ENCODE measurements around the gene PPOX.

DNA sequence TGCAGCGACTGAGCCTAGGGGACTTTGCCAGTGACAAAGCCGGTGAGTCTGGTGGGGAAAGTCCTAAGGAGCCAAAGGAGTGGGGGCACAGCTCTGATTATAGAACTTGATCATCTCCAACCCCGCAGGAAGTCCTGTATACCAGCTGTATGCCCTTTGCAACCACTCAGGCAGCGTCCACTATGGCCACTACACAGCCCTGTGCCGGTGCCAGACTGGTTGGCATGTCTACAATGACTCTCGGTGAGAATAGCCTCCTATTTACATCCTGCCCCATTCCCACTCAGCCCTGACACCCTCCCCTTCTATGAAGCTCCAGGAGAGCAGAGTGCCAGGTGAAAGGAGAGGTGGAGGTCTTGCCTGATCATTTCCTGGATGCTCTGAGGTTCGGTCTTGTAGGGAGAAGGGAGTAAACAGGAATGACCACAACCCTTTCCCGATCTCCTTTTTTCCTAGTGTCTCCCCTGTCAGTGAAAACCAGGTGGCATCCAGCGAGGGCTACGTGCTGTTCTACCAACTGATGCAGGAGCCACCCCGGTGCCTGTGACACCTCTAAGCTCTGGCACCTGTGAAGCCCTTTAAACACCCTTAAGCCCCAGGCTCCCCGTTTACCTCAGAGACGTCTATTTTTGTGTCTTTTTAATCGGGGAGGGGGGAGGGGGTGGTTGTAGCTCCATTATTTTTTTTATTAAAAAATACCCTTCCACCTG lies 1.2 kb upstream of the PPOX start:
- TF ChIP-seq, protein P1, sequence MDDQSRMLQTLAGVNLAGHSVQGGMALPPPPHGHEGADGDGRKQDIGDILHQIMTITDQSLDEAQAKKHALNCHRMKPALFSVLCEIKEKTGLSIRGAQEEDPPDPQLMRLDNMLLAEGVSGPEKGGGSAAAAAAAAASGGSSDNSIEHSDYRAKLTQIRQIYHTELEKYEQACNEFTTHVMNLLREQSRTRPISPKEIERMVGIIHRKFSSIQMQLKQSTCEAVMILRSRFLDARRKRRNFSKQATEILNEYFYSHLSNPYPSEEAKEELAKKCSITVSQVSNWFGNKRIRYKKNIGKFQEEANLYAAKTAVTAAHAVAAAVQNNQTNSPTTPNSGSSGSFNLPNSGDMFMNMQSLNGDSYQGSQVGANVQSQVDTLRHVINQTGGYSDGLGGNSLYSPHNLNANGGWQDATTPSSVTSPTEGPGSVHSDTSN (IDR thresholded peaks at IDR 0.05), result no peak
- TF ChIP-seq SIN3A (IDR thresholded peaks at IDR 0.05; ENCODE audit: borderline replicate concordance, low read depth, low read length) (no peak), EP300 (IDR thresholded peaks at IDR 0.05; ENCODE audit: borderline replicate concordance in 1 of 2, low read depth in 1 of 2, low read length in 1 of 2) (no peak), RCOR1 (IDR thresholded peaks at IDR 0.05; ENCODE audit: low read length) (no peak), SMC3 (IDR thresholded peaks at IDR 0.05; ENCODE audit: low read depth, low read length) (no peak), TEAD4 (IDR thresholded peaks at IDR 0.05; ENCODE audit: borderline replicate concordance, insufficient read depth) (no peak), YY1 (IDR thresholded peaks at IDR 0.05; ENCODE audit: low read depth) (no peak), RAD21 (IDR thresholded peaks at IDR 0.05; ENCODE audit: low read length) (no peak), NRF1 (IDR thresholded peaks at IDR 0.05; ENCODE audit: low read depth, low read length) (no peak), POLR2AphosphoS5 (IDR thresholded peaks at IDR 0.05; ENCODE audit: low read depth, low read length) (no peak)
- TF ChIP-seq, protein P2, sequence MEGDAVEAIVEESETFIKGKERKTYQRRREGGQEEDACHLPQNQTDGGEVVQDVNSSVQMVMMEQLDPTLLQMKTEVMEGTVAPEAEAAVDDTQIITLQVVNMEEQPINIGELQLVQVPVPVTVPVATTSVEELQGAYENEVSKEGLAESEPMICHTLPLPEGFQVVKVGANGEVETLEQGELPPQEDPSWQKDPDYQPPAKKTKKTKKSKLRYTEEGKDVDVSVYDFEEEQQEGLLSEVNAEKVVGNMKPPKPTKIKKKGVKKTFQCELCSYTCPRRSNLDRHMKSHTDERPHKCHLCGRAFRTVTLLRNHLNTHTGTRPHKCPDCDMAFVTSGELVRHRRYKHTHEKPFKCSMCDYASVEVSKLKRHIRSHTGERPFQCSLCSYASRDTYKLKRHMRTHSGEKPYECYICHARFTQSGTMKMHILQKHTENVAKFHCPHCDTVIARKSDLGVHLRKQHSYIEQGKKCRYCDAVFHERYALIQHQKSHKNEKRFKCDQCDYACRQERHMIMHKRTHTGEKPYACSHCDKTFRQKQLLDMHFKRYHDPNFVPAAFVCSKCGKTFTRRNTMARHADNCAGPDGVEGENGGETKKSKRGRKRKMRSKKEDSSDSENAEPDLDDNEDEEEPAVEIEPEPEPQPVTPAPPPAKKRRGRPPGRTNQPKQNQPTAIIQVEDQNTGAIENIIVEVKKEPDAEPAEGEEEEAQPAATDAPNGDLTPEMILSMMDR (IDR thresholded peaks at IDR 0.05), result no peak
